ENCODE results near the gene AACS.

AACS gene

DNA sequence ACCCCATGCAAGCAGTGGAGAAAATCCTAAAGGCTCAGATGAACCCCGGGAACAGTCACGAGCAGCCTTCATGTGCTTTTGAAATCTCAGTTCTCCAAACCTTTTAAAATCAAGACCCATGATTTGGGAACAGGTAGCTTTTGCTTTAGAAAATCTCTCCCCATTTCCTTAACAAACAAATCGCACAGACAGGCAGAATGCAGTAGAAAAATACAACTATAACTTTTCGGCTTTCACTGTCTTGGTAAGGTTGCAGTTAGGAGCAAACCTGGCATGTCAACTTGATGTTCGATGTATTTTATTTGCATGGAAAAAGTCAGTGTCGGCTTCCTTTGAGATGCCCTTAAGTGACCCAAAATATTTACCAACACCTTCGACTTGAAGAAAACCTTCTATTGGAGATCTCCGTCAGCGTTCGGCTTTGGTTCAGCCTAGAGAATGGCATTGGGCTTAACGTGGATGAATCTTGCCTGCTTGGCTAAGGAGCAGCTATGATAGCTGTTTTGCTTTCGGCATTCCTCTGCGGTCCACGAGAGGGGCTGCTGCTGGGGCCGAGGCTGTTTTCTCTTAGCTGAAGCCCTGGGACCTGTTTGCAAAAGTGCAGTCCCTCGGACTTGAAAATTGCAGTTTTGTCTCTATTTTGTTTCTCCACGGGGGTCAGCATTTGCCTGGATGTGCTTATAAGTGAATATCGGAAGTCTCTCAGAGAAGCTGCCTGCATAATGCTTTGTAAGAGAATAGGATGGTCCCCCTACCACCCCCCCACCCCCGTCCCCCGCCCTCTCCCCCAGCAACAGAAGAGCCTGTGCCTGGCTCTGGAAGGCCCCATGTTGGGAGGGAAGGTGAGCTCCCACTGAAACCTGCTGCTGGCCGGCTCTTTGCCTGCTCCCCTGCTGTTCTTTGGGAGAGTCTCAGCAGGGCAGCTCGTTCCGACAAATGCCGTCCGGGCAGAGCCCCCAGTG, 122.8 kb downstream of the AACS start:
- no peak for DNase-seq

DNA sequence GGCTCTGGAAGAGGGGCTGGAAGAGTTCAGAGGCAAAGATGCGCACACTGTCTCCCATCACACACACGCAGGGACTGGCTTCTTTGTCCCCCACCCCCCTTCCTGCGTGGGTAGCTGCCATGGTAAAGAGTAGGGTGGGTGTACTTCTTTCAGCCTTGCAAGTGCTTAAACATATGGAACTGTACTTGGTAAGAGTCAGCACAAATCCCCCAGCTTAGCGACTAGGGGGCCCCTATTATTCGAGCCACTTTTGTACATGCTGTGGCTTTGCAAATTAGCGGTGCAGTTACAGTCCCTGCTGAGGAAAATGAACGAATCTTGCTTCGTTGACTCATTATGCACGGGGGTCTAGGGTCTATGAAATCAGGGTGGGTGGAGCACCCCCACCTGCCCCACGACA, 123.8 kb downstream of the AACS start:
- no peak for DNase-seq

DNA sequence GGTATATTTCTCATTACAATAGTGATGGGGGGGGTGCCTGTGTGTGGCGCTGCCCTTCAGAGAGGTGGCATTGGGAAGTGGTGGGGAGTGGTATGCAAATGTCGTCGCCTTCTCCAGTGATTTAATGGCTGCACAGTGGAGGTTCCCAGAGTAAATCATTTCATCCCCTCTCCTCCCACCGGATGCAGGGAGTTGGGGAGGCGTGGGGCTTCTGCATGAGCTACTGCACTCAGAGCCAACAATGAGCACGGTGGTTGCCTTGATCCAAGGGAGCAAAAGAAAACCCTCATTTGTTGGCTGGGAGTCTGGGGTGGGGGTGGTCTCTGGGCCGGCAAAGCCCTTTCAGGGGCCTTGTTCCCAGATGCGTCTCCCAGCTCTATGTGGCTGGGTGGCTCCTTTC, 124.3 kb downstream of the AACS start:
- DNase-seq, result no peak

DNA sequence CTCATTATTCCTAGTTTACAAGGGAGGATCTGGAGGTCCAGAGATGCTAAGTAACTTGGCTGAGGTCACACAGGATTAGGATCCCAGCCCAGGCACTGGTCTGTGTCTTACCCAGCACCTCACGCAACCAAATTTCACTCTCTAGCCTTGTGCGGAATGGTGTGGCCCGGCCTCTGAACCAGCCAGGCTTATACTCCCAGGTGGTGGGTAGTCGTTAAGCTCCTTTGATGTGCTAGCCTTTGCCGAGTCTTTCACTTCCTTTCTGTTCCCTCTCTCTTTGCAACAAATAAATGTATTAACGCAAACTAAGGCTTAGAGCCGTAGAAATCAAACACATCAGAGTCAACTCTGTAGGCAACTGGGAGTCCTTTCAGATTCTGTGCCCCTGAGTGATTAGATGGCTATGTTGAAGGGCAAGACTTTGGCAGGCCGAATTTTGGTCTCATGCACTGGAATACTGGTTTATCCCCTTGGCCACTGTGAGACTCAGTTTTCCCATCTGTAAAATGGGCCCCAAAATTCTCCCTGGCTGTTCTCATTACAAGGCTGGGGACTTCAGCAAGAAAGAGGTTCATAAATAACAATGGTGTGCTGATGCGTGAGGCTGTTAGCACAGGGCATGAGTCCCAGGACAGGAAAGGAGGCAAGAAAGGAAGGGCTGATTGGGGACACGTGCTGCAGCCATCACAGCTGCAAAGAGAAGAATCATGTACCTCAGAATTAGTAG, 126.3 kb downstream of the AACS start:
- no peak for DNase-seq

DNA sequence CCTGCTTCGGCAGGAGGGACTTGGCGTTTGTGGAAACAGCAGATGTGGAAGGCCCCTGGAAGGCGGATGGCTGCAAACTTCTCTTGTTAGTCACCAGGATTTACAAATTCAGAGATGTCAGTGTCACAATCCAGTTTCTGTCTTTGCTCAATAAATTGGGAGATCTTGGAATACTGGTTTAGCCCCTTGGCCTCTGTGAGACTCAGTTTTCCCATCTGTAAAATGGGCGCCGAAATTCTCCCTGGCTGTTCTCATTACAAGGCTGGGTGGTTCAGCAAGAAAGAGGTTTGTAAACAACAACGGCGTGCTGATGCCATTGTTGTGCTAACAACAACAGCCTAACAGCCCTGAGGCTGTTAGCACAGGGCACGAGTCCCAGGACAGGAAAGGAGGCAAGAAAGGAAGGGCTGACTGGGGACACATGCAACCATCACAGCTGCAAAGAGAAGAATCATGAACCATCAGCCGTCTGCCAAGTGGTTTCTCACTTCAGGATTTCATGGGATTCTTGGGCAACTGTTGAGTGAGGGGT, 127.5 kb downstream of the AACS start:
- DNase-seq, result no peak

Data from NK-92 treated with Interleukin-12 subunit alpha and Interleukin-12 subunit beta, amount 100 ng/mL, for 24 hours (cell line).